ENCODE measurements around the gene TTC39C.
"Not testable (repeated sequence)": the region's sequence is repeated elsewhere in the genome, so short reads cannot be mapped to it uniquely, and the experiment has no call there.

TTC39C gene

GRCh38 chr18:24039671-24040070, 25.1 kb downstream of the TTC39C start:
- H3K4me1 Mint-ChIP-seq (ENCODE audit: low read depth) = peaks cover 35% of the 10 kb centered on the region
- H3K4me3 Mint-ChIP-seq = peak overlapping the region; percentile 28
- no peaks in the 10 kb centered on the region for H3K27me3 Mint-ChIP-seq
- intact Hi-C loops (cut with micrococcal nuclease) = no loop called here
- no peaks in the 10 kb centered on the region for H3K36me3 Mint-ChIP-seq (ENCODE audit: low read depth)
- H3K27ac Mint-ChIP-seq = peak overlapping the region; percentile 31
- H3K9me3 Mint-ChIP-seq = no peaks in the 10 kb centered on the region

- Mint-ChIP-seq H3K4me1 (ENCODE audit: low read depth) (peaks cover 35% of the 10 kb centered on the region), H3K36me3 (ENCODE audit: low read depth) (no peaks in the 10 kb centered on the region), H3K9me3 (no peaks in the 10 kb centered on the region), H3K4me3 (no peak overlapping the region), H3K27ac (no peak overlapping the region), H3K27me3 (no peaks in the 10 kb centered on the region)
- intact Hi-C loops (cut with micrococcal nuclease) = no loop called here
Observed at GRCh38 chr18:24041691-24042090, 27.1 kb downstream of the TTC39C start.

GRCh38 chr18:24043403-24043802, 28.8 kb downstream of the TTC39C start:
- Mint-ChIP-seq H3K27me3 (no peaks in the 10 kb centered on the region), H3K27ac (no peak overlapping the region), H3K4me1 (ENCODE audit: low read depth) (peaks cover 35% of the 10 kb centered on the region), H3K4me3 (no peak overlapping the region), H3K9me3 (no peaks in the 10 kb centered on the region), H3K36me3 (ENCODE audit: low read depth) (no peaks in the 10 kb centered on the region)
- intact Hi-C loops (cut with micrococcal nuclease) = no loop called here

- Mint-ChIP-seq H3K4me1 (ENCODE audit: low read depth) (peaks cover 11% of the 10 kb centered on the region), H3K9me3 (no peaks in the 10 kb centered on the region), H3K36me3 (ENCODE audit: low read depth) (no peaks in the 10 kb centered on the region), H3K27ac (no peak overlapping the region), H3K27me3 (no peaks in the 10 kb centered on the region), H3K4me3 (no peak overlapping the region)
- intact Hi-C loops (cut with micrococcal nuclease) = no loop called here
Observed at GRCh38 chr18:24048261-24048660, 33.7 kb downstream of the TTC39C start.

GRCh38 chr18:24049142-24049541, 34.6 kb downstream of the TTC39C start:
- Mint-ChIP-seq H3K27ac (no peak overlapping the region), H3K27me3 (no peaks in the 10 kb centered on the region), H3K36me3 (ENCODE audit: low read depth) (no peaks in the 10 kb centered on the region), H3K9me3 (no peaks in the 10 kb centered on the region), H3K4me3 (no peak overlapping the region), H3K4me1 (ENCODE audit: low read depth) (peaks cover 2% of the 10 kb centered on the region)
- intact Hi-C loops (cut with micrococcal nuclease) = no loop called here

- Mint-ChIP-seq H3K4me3 (no peak overlapping the region), H3K27me3 (no peaks in the 10 kb centered on the region), H3K4me1 (ENCODE audit: low read depth) (no peaks in the 10 kb centered on the region), H3K36me3 (ENCODE audit: low read depth) (no peaks in the 10 kb centered on the region), H3K9me3 (no peaks in the 10 kb centered on the region), H3K27ac (no peak overlapping the region)
- intact Hi-C loops (cut with micrococcal nuclease) = no loop called here
Observed at GRCh38 chr18:24051031-24051947, 36.7 kb downstream of the TTC39C start.

GRCh38 chr18:24052053-24052452, 37.5 kb downstream of the TTC39C start:
- no peaks in the 10 kb centered on the region for H3K36me3 Mint-ChIP-seq (ENCODE audit: low read depth)
- no peak overlapping the region for H3K27ac Mint-ChIP-seq
- intact Hi-C loops (cut with micrococcal nuclease) = no loop called here
- no peaks in the 10 kb centered on the region for H3K4me1 Mint-ChIP-seq (ENCODE audit: low read depth)
- no peak overlapping the region for H3K4me3 Mint-ChIP-seq
- no peaks in the 10 kb centered on the region for H3K9me3 Mint-ChIP-seq
- H3K27me3 Mint-ChIP-seq = no peaks in the 10 kb centered on the region

- no peak overlapping the region for H3K27ac Mint-ChIP-seq
- no peak overlapping the region for H3K4me3 Mint-ChIP-seq
Observed at GRCh38 chr18:24053211-24053610, 38.7 kb downstream of the TTC39C start.

GRCh38 chr18:24054130-24054529, 39.6 kb downstream of the TTC39C start:
- Mint-ChIP-seq H3K27me3 (no peaks in the 10 kb centered on the region), H3K36me3 (ENCODE audit: low read depth) (no peaks in the 10 kb centered on the region), H3K4me3 (no peak overlapping the region), H3K27ac (no peak overlapping the region), H3K9me3 (no peaks in the 10 kb centered on the region), H3K4me1 (ENCODE audit: low read depth) (no peaks in the 10 kb centered on the region)
- intact Hi-C loops (cut with micrococcal nuclease) = no loop called here

More at GRCh38 chr18:24053211-24053610, 38.7 kb downstream of the TTC39C start:
- intact Hi-C loops (cut with micrococcal nuclease) = no loop called here
- H3K9me3 Mint-ChIP-seq = no peaks in the 10 kb centered on the region
- no peaks in the 10 kb centered on the region for H3K27me3 Mint-ChIP-seq
- no peaks in the 10 kb centered on the region for H3K4me1 Mint-ChIP-seq (ENCODE audit: low read depth)
- H3K36me3 Mint-ChIP-seq (ENCODE audit: low read depth) = no peaks in the 10 kb centered on the region

- H3K27ac Mint-ChIP-seq = no peak overlapping the region
- H3K4me1 Mint-ChIP-seq (ENCODE audit: low read depth) = no peaks in the 10 kb centered on the region
- H3K4me3 Mint-ChIP-seq = no peak overlapping the region
- H3K36me3 Mint-ChIP-seq (ENCODE audit: low read depth) = no peaks in the 10 kb centered on the region
- no peaks in the 10 kb centered on the region for H3K9me3 Mint-ChIP-seq
- intact Hi-C loops (cut with micrococcal nuclease) = no loop called here
- no peaks in the 10 kb centered on the region for H3K27me3 Mint-ChIP-seq
Observed at GRCh38 chr18:24055009-24055804, 40.7 kb downstream of the TTC39C start.

GRCh38 chr18:24055878-24056277, 41.3 kb downstream of the TTC39C start:
- intact Hi-C loops (cut with micrococcal nuclease) = no loop called here
- H3K36me3 Mint-ChIP-seq (ENCODE audit: low read depth) = no peaks in the 10 kb centered on the region
- H3K27me3 Mint-ChIP-seq = no peaks in the 10 kb centered on the region
- H3K27ac Mint-ChIP-seq = no peak overlapping the region
- H3K4me1 Mint-ChIP-seq (ENCODE audit: low read depth) = no peaks in the 10 kb centered on the region
- H3K4me3 Mint-ChIP-seq = no peak overlapping the region
- H3K9me3 Mint-ChIP-seq = no peaks in the 10 kb centered on the region

GRCh38 chr18:24056506-24056905, 42.0 kb downstream of the TTC39C start:
- H3K4me3 Mint-ChIP-seq = no peak overlapping the region
- no peak overlapping the region for H3K27ac Mint-ChIP-seq
- intact Hi-C loops (cut with micrococcal nuclease) = no loop called here
- no peaks in the 10 kb centered on the region for H3K36me3 Mint-ChIP-seq (ENCODE audit: low read depth)
- no peaks in the 10 kb centered on the region for H3K9me3 Mint-ChIP-seq
- H3K27me3 Mint-ChIP-seq = no peaks in the 10 kb centered on the region
- no peaks in the 10 kb centered on the region for H3K4me1 Mint-ChIP-seq (ENCODE audit: low read depth)

GRCh38 chr18:24057804-24058203, 43.2 kb downstream of the TTC39C start:
- H3K9me3 Mint-ChIP-seq = no peaks in the 10 kb centered on the region
- H3K4me1 Mint-ChIP-seq (ENCODE audit: low read depth) = peaks cover 10% of the 10 kb centered on the region

GRCh38 chr18:24059385-24059784, 44.8 kb downstream of the TTC39C start:
- H3K36me3 Mint-ChIP-seq (ENCODE audit: low read depth); H3K27ac Mint-ChIP-seq; H3K27me3 Mint-ChIP-seq; H3K4me3 Mint-ChIP-seq; intact Hi-C loops (cut with micrococcal nuclease); H3K9me3 Mint-ChIP-seq: not testable (repeated sequence)
- H3K4me1 Mint-ChIP-seq (ENCODE audit: low read depth) = peaks cover 12% of the 10 kb centered on the region

More at GRCh38 chr18:24057804-24058203, 43.2 kb downstream of the TTC39C start:
- no peaks in the 10 kb centered on the region for H3K27me3 Mint-ChIP-seq
- no peaks in the 10 kb centered on the region for H3K36me3 Mint-ChIP-seq (ENCODE audit: low read depth)
- H3K4me3 Mint-ChIP-seq = no peak overlapping the region
- no peak overlapping the region for H3K27ac Mint-ChIP-seq
- intact Hi-C loops (cut with micrococcal nuclease) = no loop called here
